ENCODE measurements around the gene FMN1. TPM values are rescaled to one million over a fixed set of nuclear protein-coding genes. Genes with fewer than 3 reads are reported as not detected.

Gene FMN1
- total RNA-seq, 2 donors from 2014 or later: 26.9 to 27.5 TPM

- no peak for TF ChIP-seq CTCF (IDR thresholded peaks at IDR 0.05)
- no peaks in the 10 kb centered on the region for H3K36me3 ChIP-seq
- peaks cover 11 to 19% of the 10 kb centered on the region in 2 donors for H3K4me1 ChIP-seq (ENCODE audit: control insufficient read depth in 1 of 2, low read depth in 2 of 2)
- H3K27ac ChIP-seq: peak overlapping the region; percentile 37 to 62
- DNase-seq (ENCODE audit: low spot score) (no peak), ATAC-seq (ENCODE audit: insufficient number of reproducible peaks, low FRiP score, low read depth) (peak; percentile 62)
- H3K4me3 ChIP-seq: no peak overlapping the region
- H3K9me3 ChIP-seq: no peaks in the 10 kb centered on the region
- no peaks in the 10 kb centered on the region for H3K27me3 ChIP-seq (replicated peaks; ENCODE audit: insufficient read depth)
Measured at GRCh38 chr15:33160581-33161165, 33.8 kb downstream of the FMN1 start.

GRCh38 chr15:33159726-33160453 lies 34.6 kb downstream of the FMN1 start:
- Histone ChIP-seq H3K4me3 (no peak overlapping the region), H3K27ac (peak overlapping the region; percentile 61 to 62), H3K27me3 (replicated peaks; ENCODE audit: insufficient read depth) (no peaks in the 10 kb centered on the region), H3K9me3 (no peaks in the 10 kb centered on the region), H3K36me3 (no peaks in the 10 kb centered on the region), H3K4me1 (ENCODE audit: control insufficient read depth in 1 of 2, low read depth in 2 of 2) (peaks cover 11 to 19% of the 10 kb centered on the region in 2 donors)
- ATAC-seq (ENCODE audit: insufficient number of reproducible peaks, low FRiP score, low read depth): peak; percentile 1
- no peak for DNase-seq (ENCODE audit: low spot score)
- TF ChIP-seq CTCF (IDR thresholded peaks at IDR 0.05): no peak

- Histone ChIP-seq H3K4me3 (no peak overlapping the region), H3K27ac (no peak overlapping the region), H3K4me1 (ENCODE audit: control insufficient read depth in 1 of 2, low read depth in 2 of 2) (peaks cover 11 to 19% of the 10 kb centered on the region in 2 donors), H3K36me3 (no peaks in the 10 kb centered on the region), H3K9me3 (no peaks in the 10 kb centered on the region), H3K27me3 (replicated peaks; ENCODE audit: insufficient read depth) (no peaks in the 10 kb centered on the region)
- ATAC-seq (ENCODE audit: insufficient number of reproducible peaks, low FRiP score, low read depth) (no peak), DNase-seq (ENCODE audit: low spot score) (no peak)
- TF ChIP-seq CTCF (IDR thresholded peaks at IDR 0.05): no peak
Measured at GRCh38 chr15:33158366-33158765, 36.1 kb downstream of the FMN1 start.

- Histone ChIP-seq H3K4me1 (ENCODE audit: control insufficient read depth in 1 of 2, low read depth in 2 of 2) (peaks cover 11 to 19% of the 10 kb centered on the region in 2 donors), H3K36me3 (no peaks in the 10 kb centered on the region), H3K4me3 (no peak overlapping the region), H3K27ac (no peak overlapping the region), H3K9me3 (no peaks in the 10 kb centered on the region), H3K27me3 (replicated peaks; ENCODE audit: insufficient read depth) (no peaks in the 10 kb centered on the region)
- DNase-seq (ENCODE audit: low spot score): no peak
- TF ChIP-seq CTCF (IDR thresholded peaks at IDR 0.05): no peak
- no peak for ATAC-seq (ENCODE audit: insufficient number of reproducible peaks, low FRiP score, low read depth)
Measured at GRCh38 chr15:33157371-33158037, 37.0 kb downstream of the FMN1 start.

- TF ChIP-seq CTCF (IDR thresholded peaks at IDR 0.05): no peak
- Histone ChIP-seq H3K27ac (no peak overlapping the region), H3K4me1 (ENCODE audit: control insufficient read depth in 1 of 2, low read depth in 2 of 2) (peaks cover 9 to 13% of the 10 kb centered on the region in 2 donors), H3K9me3 (no peaks in the 10 kb centered on the region), H3K4me3 (no peak overlapping the region), H3K36me3 (no peaks in the 10 kb centered on the region), H3K27me3 (replicated peaks; ENCODE audit: insufficient read depth) (no peaks in the 10 kb centered on the region)
- DNase-seq (ENCODE audit: low spot score): no peak
- no peak for ATAC-seq (ENCODE audit: insufficient number of reproducible peaks, low FRiP score, low read depth)
Measured at GRCh38 chr15:33155691-33156420, 38.7 kb downstream of the FMN1 start.
